ENCODE data around the gene TAF7.
"Not testable (repeated sequence)": the region's sequence is repeated elsewhere in the genome, so short reads cannot be mapped to it uniquely, and the experiment has no call there.

Gene TAF7

DNA sequence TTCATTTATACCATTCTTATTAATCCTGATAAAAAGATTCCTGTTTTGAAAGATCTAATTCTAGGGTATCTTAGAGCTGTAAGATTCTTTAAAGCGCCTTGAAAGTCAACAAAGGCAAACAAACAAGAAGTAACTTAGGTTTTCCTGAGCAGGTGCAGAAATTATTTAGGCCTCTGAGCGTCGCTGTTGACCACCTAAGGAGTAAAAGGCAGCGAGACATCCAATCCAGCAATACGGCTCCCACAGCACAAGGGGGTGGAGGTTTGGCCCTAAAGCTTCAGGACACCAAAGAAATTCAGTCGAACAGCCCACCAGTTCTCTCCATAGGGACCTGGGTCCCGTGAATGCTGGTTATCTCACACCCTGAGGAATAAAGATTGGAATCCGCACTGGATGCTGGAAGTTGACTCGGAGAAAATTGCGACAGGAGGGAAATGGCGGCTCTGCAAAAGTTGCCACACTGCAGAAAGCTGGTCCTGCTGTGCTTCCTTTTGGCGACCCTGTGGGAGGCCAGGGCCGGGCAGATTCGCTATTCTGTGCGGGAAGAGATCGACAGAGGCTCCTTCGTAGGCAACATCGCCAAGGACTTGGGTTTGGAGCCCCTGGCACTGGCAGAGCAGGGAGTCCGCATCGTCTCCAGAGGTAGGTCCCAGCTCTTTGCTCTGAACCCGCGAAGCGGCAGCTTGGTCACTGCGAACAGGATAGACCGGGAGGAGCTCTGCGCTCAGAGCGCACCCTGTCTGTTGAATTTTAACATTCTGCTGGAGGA is 18.1 kb upstream of the TAF7 start, which contains the start of gene PCDHGA2:
Gene PCDHGA2, plus strand, starts transcription at position 223 of the 769 bp plus-strand sequence.
- DNase-seq: peak; percentile 48

DNA sequence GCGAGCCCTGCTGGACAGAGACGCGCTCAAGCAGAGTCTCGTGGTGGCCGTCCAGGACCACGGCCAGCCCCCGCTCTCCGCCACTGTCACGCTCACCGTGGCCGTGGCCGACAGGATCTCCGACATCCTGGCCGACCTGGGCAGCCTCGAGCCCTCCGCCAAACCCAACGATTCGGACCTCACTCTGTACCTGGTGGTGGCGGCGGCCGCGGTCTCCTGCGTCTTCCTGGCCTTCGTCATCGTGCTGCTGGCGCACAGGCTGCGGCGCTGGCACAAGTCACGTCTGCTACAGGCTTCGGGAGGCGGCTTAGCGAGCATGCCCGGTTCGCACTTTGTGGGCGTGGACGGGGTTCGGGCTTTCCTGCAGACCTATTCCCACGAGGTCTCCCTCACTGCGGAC is 12.0 kb upstream of the TAF7 start:
- DNase-seq: not testable (repeated sequence)

DNA sequence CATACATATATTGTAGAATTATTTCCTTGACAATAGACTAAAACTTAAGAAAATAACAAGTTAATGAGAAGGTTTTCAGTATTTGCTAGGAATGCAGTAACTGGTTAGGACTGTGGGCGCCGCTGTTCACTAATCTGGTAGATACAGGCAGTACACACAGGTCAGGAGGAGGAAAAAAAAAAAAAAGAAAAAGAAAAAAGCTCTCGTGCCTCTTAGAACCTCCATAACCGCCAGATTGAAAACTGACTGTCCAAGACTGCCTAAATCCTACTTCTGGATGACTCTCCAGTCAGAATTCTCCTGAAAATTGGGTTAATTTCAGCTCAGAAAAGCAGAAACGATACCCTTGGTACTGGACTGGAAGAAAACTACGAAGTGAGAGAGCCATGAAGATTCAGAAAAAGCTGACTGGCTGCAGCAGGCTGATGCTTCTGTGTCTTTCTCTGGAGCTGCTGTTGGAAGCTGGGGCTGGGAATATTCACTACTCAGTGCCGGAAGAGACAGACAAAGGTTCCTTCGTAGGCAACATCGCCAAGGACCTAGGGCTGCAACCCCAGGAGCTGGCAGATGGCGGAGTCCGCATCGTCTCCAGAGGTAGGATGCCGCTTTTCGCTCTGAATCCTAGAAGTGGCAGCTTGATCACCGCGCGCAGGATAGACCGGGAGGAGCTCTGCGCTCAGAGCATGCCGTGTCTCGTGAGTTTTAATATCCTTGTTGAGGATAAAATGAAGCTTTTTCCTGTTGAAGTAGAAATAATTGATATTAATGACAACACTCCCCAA is 9.9 kb upstream of the TAF7 start, which contains the start of gene PCDHGA1:
Gene PCDHGA1, plus strand, starts transcription at position 216 of the 782 bp plus-strand sequence.
- DNase-seq: no peak

GRCh38 chr5:141328231-141328630 is 7.6 kb upstream of the TAF7 start:
- no peak for DNase-seq

- DNase-seq: peak; percentile 67
Observed at GRCh38 chr5:141326088-141326854, 5.7 kb upstream of the TAF7 start.

- DNase-seq: no peak
Observed at GRCh38 chr5:141322261-141322660, 1.7 kb upstream of the TAF7 start.

- no peak for DNase-seq
Observed at GRCh38 chr5:141319699-141320098, 885 bp downstream of the TAF7 start.

- DNase-seq: no peak
Observed at GRCh38 chr5:141319202-141319601, 1.4 kb downstream of the TAF7 start.

DNA sequence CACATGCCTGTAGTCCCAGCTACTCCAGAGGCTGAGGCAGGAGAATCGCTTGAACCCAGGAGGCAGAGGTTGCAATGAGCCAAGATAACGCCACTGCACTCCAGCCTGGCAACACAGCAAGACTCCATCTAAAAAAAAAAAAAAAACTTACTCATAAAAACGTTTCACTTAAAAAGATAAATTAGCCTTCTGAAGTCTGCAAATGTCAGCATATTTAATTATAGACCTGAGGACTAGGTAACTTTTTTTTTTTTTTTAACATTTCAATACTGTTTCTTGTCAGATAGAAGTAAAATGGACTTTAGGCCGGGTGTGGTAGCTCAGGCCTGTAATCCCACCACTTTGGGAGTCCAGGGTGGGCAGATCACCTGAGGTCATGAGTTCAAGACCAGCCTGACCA is 3.6 kb downstream of the TAF7 start:
- DNase-seq: not testable (repeated sequence)

DNA sequence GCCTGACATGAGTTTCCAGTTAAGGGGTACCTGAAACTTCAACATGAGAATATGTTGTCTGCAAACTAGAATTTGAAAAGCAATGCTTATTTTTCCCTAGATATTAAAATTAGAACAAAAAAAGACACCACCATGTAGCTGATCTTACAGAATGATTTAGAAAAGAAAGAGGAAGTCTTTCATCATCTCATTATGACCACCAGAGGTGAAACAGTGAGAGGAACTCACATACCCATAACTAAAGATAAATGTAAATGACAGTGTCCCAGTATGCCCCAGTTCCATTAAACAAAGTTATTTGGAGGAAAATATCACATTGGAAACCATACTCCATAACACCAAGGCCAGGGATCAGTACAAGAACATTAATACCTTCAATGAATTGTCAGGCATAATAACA is 6.9 kb downstream of the TAF7 start:
- DNase-seq: no peak

DNA sequence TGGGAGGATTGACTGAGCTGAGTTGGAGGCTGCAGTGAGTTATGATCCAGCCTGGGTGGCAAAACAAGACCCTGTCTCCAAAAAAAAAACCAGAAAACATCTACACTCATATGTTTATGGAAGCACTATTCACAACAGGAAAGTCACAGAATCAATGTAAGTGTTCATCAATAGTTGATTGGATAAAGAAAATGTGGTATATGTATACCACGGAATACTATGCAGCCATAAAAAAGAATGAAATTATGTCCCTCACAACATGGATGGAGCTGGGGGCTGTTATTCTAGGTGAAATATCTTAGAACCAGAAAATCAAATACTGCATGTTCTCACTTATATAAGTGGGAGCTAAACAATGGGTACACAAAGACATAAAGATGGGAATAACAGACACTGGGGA is 14.0 kb downstream of the TAF7 start:
- no peak for DNase-seq

DNA sequence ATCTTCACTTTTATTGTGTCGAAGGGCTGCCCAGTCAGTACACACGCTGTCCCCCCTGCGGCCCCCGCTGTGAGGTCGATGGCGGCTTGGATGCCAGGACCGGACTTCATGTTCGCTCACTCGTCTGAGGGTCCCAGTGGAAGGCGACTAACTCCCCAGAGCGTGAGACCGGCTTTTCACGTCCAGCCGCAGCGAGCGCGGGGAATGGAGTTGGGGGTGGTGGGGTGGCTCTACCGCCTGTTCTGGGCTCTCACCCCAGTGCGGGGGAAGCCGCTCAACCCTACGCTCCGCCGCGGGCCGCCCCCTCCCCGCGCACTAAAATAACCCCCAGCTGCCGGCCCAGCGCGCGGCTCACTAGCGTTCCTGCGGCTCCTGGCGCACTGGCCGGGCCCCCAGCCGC is 16.8 kb downstream of the TAF7 start, which contains the start of gene SLC25A2:
Gene SLC25A2, minus strand, starts transcription at position 294 of the 400 bp plus-strand sequence. Its CDS starts 184 bp downstream, at position 110.
- no peak for DNase-seq

DNA sequence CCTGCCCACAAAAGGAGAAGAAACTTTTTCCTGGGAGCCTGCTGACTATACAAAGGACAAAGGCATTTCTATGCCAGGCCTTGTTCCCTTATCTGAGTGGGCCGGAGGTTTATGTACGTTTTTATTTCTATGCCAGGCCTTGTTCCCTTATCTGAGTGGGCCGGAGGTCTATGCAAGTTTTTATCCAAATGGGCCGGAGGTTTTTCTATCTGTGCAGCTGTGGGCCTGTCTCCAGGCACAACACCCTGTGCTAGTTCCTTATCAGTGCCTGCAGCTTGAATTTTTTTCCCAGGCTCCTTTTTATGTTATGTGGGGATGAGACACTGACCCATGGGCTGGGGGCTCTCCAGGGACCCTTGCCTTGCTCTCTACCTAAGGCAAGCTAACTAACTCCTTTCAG is 22.2 kb downstream of the TAF7 start:
- DNase-seq: no peak

GRCh38 chr5:141272906-141273305 is 47.7 kb downstream of the TAF7 start:
- no peak for DNase-seq

DNA sequence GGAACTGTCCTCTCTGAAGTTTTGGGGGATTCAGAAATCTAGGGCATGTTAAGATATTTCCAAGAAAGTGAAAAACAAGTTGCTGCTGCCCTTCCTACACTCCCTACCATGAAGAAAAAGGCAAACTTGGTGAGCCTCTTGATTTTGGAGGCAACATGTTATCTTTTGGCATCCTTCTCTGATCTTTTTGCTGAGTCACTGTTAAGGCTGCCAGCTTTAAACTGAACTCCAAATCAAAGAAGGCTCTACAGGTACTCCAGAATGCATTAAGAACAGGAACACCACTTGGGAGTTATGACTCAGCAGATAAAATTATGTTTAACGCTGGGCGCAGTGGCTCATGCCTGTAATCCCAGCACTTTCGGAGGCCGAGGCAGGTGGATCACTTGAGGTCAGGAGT is 51.4 kb downstream of the TAF7 start:
- no peak for DNase-seq
